K562 (cell line): ENCODE data around the gene HP1BP3. TPM values are rescaled to one million over a fixed set of nuclear protein-coding genes. Genes with fewer than 3 reads are reported as not detected.
A peak's percentile ranks its signal among the peaks of the same experiment; 100 is the strongest.

Source experiments
- ARID1B ChIP-seq: fragments of 450-650 bp; IDR thresholded peaks from 2 replicates; pipeline ENCODE4 v1.6.1; 2016; ENCODE audit warnings: antibody characterized with exemption, mild to moderate bottlenecking, inconsistent platforms
- ATF1 ChIP-seq, 2 experiments: fragments of 450-650 bp in 1 of 2; IDR thresholded peaks; 2 replicates each; pipeline ENCODE4 v1.6.1; 2016; ENCODE audit warnings: missing compliant biosample characterization in 1 of 2, missing genetic modification characterization in 1 of 2
- ATF6 ChIP-seq: sonication (generic); formaldehyde crosslinking; IDR thresholded peaks from 2 replicates; pipeline ENCODE4 v1.4.0; 2020; ENCODE audit warnings: mild to moderate bottlenecking, missing genetic modification reagents
- BCOR ChIP-seq: fragments of 450-650 bp; IDR thresholded peaks from 2 replicates; pipeline ENCODE4 v1.6.1; 2016
- BRCA1 ChIP-seq, 2 experiments: fragments of 450-650 bp in 1 of 2; sonication (generic) in 1 of 2; formaldehyde crosslinking in 1 of 2; IDR thresholded peaks; 2 replicates each; pipeline versions ENCODE4 v1.5.0 to v1.6.1; 2017 to 2020; ENCODE audit warnings: mild to moderate bottlenecking in 1 of 2, missing genetic modification reagents in 1 of 2
- CC2D1A ChIP-seq: fragments of 450-650 bp; IDR thresholded peaks from 2 replicates; pipeline ENCODE4 v1.6.1; 2017; ENCODE audit warnings: mild to moderate bottlenecking
- E2F6 ChIP-seq, 2 experiments: IDR thresholded peaks; 2 replicates each; pipeline ENCODE4 v1.6.1; 2011; ENCODE audit warnings: borderline replicate concordance in 1 of 2, control low read depth in 1 of 2, low read depth in 1 of 2, low read length in 1 of 2, mild to moderate bottlenecking in 1 of 2, mixed read lengths in 1 of 2, moderate library complexity in 1 of 2; ENCODE audit not compliant: insufficient read depth in 1 of 2, insufficient read length in 1 of 2, poor library complexity in 1 of 2, severe bottlenecking in 1 of 2; ENCODE audit errors: extremely low read depth in 1 of 2
- ID3 ChIP-seq, 2 experiments: fragments of 250-450 bp in 1 of 2; fragments of 450-650 bp in 1 of 2; sonication (Bioruptor Pico) in 1 of 2; IDR thresholded peaks; 2 replicates each; pipeline versions ENCODE4 v1.6.1 to v1.8.0; 2016 to 2021; ENCODE audit warnings: mild to moderate bottlenecking in 2 of 2, moderate library complexity in 2 of 2, missing compliant biosample characterization in 1 of 2, missing genetic modification characterization in 1 of 2
- MCM7 ChIP-seq, 2 experiments: fragments of 450-650 bp; IDR thresholded peaks; 2 replicates each; pipeline ENCODE4 v1.6.1; 2016 to 2018
- NFIC ChIP-seq: fragments of 450-650 bp; IDR thresholded peaks from 2 replicates; pipeline ENCODE4 v1.6.1; 2017; ENCODE audit warnings: mild to moderate bottlenecking, inconsistent platforms
- PHF8 ChIP-seq: fragments of 200-600 bp; sonication (generic); IDR thresholded peaks from 2 replicates; pipeline ENCODE4 v1.6.1; 2012; ENCODE audit warnings: mixed run types, mild to moderate bottlenecking, inconsistent platforms, low read length, moderate library complexity, borderline replicate concordance
- SNRNP70 ChIP-seq: fragments of 200-400 bp; formaldehyde crosslinking; optimal IDR thresholded peaks from 2 replicates; pipeline ENCODE3; 2017; ENCODE audit warnings: low read depth, low read length
- TRIM28 ChIP-seq: fragments of 450-650 bp; IDR thresholded peaks from 2 replicates; pipeline ENCODE4 v1.6.1; 2017
- ZNF133 ChIP-seq: fragments of 250-450 bp; sonication (Bioruptor Pico); IDR thresholded peaks from 2 replicates; pipeline ENCODE4 v1.4.0; 2020; ENCODE audit warnings: mild to moderate bottlenecking
- ZNF232 ChIP-seq: sonication (generic); formaldehyde crosslinking; IDR thresholded peaks from 2 replicates; pipeline ENCODE4 v1.8.0; 2022; ENCODE audit warnings: mild to moderate bottlenecking, missing genetic modification reagents
- ZNF384 ChIP-seq: IDR thresholded peaks from 2 replicates; pipeline ENCODE4 v1.6.1; 2012; ENCODE audit warnings: low read depth, low read length, improper control_type of control experiment
- ZNF609 ChIP-seq: sonication (generic); formaldehyde crosslinking; IDR thresholded peaks from 2 replicates; pipeline ENCODE4 v1.8.1; 2023; ENCODE audit warnings: missing genetic modification reagents, mild to moderate bottlenecking, borderline replicate concordance
- ZNF764 ChIP-seq: fragments of 250-450 bp; sonication (Bioruptor Pico); IDR thresholded peaks from 2 replicates; pipeline ENCODE4 v1.4.0; 2020; ENCODE audit warnings: low read depth, mild to moderate bottlenecking, moderate library complexity
- polyA plus RNA-seq, 8 experiments: library from polyadenylated mRNA; depleted of rRNA in 4 of 8; stranded (reverse) in 5 of 8; unstranded in 3 of 8; fragments of >200 nt; fragmentation: Nextera tagmentation in 2 of 8; fragmentation: Illumina TruSeq in 1 of 8; extraction: Ambion mirVana in 2 of 8; extraction: Trizol in 1 of 8; gene quantifications; 2 replicates each; pipeline versions ENCODE4 v1.2.1 to v1.2.3, GENCODE V29; 2011 to 2014; ENCODE audit warnings: inconsistent platforms in 1 of 8, missing spikeins in 1 of 8
- total RNA-seq, 7 experiments: library from RNA; depleted of rRNA in 6 of 7; stranded (reverse); fragments of >200 nt in 6 of 7; fragmentation: Illumina TruSeq in 2 of 7; extraction: Trizol in 2 of 7; gene quantifications; 2 replicates each; pipeline versions ENCODE4 v1.2.1 to v1.2.3, GENCODE V29; 2011 to 2021; ENCODE audit warnings: low replicate concordance in 1 of 7

Gene HP1BP3
- total and polyA plus RNA-seq, 9 of the 15 experiments (the other 6 are each of a cell fraction or from before 2014, with no cell fraction given) = 57.3 to 513 (median 240) TPM

GRCh38 chr1:20696397-20697333 lies 90.4 kb downstream of the HP1BP3 start (continued):
- TF ChIP-seq ID3 (CRISPR knock-in tag; IDR thresholded peaks at IDR 0.05) (no peak), ID3 (tag; IDR thresholded peaks at IDR 0.05) (peak; percentile 34; the same call in 1 of the 2 replicates), TRIM28 (no peak), ATF1 (CRISPR knock-in tag; IDR thresholded peaks at IDR 0.05) (no peak), ATF1 (tag; IDR thresholded peaks at IDR 0.05) (peak; percentile 36), E2F6 (IDR thresholded peaks at IDR 0.05; ENCODE audit: borderline replicate concordance in 1 of 2, extremely low read depth in 1 of 2, insufficient read depth in 1 of 2, insufficient read length in 1 of 2, low read depth in 1 of 2, low read length in 1 of 2, poor library complexity in 1 of 2, severe bottlenecking in 1 of 2) (peak; percentile 73 to 81), ATF6 (no peak), SNRNP70 (no peak), ARID1B (peak; percentile 22; the same call in 1 of the 2 replicates), CC2D1A (peak; percentile 95), BCOR (peak; percentile 63; the same call in 1 of the 2 replicates), ZNF764 (CRISPR knock-in tag) (no peak), BRCA1 (IDR thresholded peaks at IDR 0.05) (no peak), BRCA1 (CRISPR knock-in tag; IDR thresholded peaks at IDR 0.05) (peak; percentile 23; the same call in 1 of the 2 replicates), ZNF384 (no peak), ZNF232 (CRISPR knock-in tag) (0 out of 2 replicates have a peak, but pooled peaks have one; percentile 25), NFIC (peak; percentile 34; the same call in 1 of the 2 replicates), PHF8 (peak; percentile 18; the same call in 1 of the 2 replicates), MCM7 (IDR thresholded peaks at IDR 0.05) (no peak), ZNF609 (no peak), ZNF133 (CRISPR knock-in tag) (no peak)
